ENCODE results near the gene ZNF101. TPM values are rescaled to one million over a fixed set of nuclear protein-coding genes. Genes with fewer than 3 reads are reported as not detected.

Gene ZNF101
- polyA plus RNA-seq, 4 donors: 13.0 to 22.7 (median 15.6) TPM

DNA sequence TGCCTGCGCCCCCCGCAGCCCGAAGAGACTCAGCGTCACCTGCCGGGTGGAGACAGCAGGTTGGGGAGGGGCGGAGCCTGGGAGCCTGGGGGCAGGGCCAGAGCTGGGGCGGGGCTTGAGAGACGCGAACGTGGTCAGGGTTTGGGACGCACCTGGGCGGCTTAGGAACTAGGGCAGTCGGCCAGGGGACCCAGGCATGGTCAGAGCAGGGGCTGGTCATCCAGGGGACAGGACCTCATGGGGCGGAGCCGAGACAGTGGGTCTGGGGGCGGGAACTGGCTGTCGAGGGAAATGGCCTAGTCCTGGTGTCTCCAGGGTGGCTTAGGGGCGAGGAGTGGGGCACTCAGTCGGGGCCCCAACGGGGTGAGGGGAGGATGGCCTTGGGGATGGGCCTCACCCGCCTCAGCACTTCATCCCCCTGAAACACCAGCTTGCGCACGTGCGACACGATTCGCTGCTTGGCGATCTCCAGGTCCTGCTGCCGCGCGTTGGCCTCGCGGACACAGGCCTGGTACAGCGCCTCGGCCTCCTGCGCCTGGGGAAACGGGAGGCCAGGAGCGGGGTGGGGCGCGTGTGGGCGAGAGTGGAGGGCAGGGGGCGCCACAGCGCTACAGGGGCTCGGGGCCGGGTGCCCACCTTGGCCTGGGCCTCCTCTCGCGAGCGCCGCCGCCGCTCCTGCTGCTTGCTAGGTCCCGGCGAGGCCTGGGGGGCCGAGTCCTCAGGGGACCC lies 31.0 kb upstream of the ZNF101 start:
- no peak for DNase-seq (ENCODE audit: low read depth in 4 of 4, low spot score in 2 of 4)

DNA sequence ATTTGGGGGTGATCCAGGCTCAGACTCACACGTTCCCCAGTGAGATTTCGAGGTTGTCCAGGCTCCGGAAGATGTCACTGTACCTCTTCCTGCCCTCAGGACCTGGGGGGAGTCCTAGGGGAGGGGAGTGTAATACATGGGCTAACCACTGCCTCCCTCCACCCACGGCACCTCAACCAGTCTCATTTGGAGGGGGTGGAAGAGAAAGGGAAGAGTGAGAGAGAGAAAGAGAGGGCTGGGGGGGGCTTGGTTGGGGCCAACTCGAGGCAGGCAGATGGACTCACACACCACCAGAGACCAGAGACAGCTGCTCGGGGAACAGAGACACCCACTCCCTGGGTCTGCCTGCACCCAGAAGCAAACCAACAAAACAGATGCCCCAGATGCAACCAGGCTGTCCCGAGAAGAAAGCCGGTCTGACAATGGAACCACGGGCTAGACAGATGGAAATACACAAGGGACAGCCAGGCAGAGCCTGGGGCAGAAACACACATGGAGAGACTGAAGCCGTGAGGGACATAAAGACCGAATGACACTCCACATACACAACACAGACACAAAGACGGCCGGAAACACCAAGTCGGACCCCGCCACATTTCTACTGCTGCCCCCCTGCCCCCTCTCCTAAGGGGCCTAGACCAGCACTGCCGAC lies 26.0 kb upstream of the ZNF101 start:
- no peak for DNase-seq (ENCODE audit: low read depth in 4 of 4, low spot score in 2 of 4)

DNA sequence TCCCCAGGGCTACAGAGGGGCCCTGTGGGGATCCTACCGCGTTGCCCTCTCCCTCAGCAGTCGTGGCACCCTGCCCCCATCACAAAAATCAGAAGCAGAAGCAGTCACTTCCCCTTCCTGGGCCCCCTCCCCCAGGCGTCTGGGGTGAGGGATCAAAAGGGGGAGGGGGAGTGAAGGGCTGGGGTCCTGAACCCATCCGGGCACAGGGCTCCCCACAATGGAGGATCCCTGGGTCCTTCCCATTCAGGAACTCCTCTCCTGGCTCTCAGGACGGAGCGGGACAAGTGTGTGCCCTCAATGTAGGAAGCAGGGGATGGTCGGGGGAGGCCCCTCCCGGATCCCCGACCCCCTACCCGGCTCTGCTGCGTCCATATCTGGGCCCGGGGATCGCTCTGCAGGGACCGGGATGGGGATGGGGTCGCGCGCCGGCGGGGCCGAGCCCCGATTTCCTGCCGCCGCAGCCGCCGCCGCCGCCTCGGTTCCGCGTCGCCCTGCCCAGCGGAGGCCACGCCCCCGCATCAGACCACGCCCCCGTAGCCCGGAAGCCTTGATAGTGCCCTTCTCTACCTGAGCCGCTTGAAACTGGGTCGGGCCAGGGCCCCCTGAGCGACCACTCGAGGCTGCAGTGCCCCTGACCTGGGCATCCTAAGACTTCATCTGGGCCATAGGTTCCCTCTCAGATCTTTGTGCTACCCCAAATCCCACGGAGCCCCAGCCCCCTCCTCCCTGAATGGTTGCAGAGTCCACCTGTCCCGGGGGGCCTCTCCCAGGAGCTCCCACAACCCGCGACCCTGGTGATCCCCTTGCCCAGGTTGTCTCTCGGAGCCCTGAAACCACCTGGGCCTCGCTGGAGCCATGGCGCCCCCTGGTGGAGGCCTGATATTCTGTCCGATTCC lies 25.2 kb upstream of the ZNF101 start, which contains the start of gene GMIP:
GMIP (minus strand) TSS at position 500 of the 896 bp plus-strand sequence; CDS start at position 372, 128 bp downstream.
- DNase-seq (ENCODE audit: low read depth in 4 of 4, low spot score in 2 of 4): no peak

DNA sequence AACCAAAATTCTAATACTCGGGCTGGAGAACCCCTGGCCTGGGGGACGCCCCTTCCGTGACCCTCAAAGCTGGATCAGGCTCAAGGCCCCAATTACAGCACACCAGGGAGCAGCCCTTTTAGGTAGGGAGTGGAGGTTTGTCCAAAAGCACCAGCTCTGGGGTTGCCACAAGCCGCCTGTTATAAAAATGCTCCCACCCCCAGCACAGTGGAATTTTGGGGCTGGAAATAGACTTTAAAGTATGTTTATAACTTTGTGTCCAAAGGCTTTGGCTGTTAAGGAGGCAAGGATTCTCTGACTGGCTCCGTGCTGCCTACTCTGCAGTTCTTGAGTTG lies 24.6 kb upstream of the ZNF101 start:
- DNase-seq (ENCODE audit: low read depth in 4 of 4, low spot score in 2 of 4): no peak

GRCh38 chr19:19645233-19645870 lies 23.3 kb upstream of the ZNF101 start:
- DNase-seq (ENCODE audit: low read depth in 4 of 4, low spot score in 2 of 4): no peak

DNA sequence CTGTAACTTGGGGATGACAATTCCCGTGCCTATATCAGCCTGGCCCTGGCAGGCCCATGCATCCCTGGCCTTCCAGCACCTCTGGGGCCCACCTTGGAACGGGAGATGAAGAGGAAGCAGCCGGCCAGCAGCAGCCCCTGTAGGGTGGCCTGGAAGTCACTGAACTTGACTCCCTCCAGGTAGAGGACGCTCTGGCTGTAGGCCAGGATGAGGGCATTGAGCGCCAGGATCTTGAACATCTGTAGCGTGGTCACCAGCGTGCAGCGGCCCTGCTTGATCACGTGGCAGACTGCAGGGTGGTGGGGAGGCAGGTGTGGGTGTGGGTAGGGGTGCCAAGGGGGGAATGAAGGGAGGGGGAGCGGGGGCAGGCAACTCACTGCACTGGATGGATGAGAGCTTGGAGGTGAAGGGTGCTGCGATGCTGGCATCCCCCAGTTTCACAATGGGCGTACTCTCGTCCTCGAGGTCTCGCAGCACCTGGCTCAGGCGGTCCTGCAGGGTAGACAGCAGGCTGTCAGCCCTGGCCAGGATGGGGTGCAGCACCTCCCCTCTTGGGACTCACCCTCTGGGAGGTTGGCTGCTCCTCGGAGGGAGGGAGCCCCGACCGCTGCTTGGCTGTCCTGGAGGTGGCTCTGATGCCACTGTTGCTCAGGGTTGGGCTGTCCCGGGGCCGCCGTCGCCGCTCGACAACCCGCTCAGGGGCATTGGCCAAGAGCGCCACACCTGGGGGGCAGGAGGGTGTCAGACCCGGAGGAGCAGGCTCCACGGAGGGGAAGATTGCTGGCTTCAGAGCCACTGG lies 21.4 kb upstream of the ZNF101 start:
- DNase-seq (ENCODE audit: low read depth in 4 of 4, low spot score in 2 of 4): no peak

DNA sequence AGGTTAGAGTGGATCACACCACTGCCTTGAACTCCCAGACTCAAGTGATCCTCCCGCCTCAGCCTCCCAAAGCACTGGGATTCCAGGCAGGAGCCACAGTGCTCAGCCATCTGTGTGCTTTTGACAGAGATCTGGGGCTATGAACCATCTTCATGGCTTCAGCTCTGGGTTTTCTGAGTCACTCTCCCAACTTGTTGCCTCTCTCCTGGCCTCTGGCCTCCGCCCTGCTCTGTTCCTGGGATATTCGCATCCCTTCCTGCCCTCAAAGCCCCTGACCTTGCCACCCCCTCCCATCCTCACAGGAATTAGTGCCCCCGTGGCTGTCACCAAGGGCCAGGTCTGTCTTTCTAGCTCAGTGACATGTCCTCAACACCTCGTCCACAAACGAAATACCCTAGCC lies 19.5 kb upstream of the ZNF101 start:
- DNase-seq (ENCODE audit: low read depth in 4 of 4, low spot score in 2 of 4): no peak

DNA sequence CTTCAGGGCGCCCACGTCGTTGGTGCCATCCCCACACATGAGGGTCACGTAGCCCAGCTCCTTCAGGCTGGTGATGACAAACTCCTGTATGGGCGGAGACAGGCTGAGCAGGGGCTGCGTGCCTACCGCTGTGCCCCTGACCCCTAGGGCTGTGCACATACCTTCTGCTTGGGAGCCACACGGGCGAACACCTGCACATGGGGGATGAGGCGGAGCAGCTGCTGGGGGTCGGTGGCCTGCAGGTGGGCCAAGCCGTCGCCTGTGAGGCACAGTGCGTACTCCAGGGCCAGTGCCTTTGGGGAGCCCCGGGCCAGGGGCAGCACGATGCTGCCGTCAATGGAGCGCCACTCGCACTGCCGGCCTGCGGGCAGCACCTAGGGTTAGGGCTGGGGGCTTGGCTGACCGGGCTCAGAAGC lies 19.1 kb upstream of the ZNF101 start:
- no peak for DNase-seq (ENCODE audit: low read depth in 4 of 4, low spot score in 2 of 4)

GRCh38 chr19:19650331-19650730 lies 18.3 kb upstream of the ZNF101 start:
- no peak for DNase-seq (ENCODE audit: low read depth in 4 of 4, low spot score in 2 of 4)

- DNase-seq (ENCODE audit: low read depth in 4 of 4, low spot score in 2 of 4): no peak
These were observed 17.6 kb upstream of the ZNF101 start for GRCh38 chr19:19651076-19651475.

GRCh38 chr19:19652482-19653295 lies 15.9 kb upstream of the ZNF101 start:
- no peak for DNase-seq (ENCODE audit: low read depth in 4 of 4, low spot score in 2 of 4)

DNA sequence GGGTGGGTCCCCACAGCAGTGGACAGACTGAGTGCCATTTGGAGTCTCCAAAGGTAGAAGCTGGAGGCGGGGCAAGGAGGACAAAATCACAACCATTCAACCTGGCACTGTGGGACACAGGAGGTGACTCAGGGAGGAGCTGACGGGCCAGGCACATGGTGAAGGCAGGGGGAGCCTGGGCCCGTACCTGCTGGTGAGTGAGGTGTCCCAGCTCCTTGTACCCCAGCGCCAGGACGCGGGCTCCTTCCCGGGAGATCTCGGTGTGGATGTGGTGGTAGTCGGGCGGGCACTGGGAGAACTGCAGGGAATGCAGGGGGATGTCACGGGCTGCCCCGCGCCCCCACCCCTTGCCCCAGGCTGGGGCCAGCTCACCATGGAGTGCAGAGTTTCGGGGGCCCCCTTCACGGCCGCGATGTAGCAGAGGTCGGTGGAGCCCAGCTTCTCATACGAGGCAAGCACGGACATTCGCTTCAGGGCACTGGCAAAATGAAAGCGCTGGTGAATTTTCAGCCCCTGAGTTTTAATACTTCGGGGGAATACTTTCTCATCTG lies 15.0 kb upstream of the ZNF101 start:
- no peak for DNase-seq (ENCODE audit: low read depth in 4 of 4, low spot score in 2 of 4)

- DNase-seq (ENCODE audit: low read depth in 4 of 4, low spot score in 2 of 4): no peak
These were observed 14.2 kb upstream of the ZNF101 start for GRCh38 chr19:19654441-19654840.

DNA sequence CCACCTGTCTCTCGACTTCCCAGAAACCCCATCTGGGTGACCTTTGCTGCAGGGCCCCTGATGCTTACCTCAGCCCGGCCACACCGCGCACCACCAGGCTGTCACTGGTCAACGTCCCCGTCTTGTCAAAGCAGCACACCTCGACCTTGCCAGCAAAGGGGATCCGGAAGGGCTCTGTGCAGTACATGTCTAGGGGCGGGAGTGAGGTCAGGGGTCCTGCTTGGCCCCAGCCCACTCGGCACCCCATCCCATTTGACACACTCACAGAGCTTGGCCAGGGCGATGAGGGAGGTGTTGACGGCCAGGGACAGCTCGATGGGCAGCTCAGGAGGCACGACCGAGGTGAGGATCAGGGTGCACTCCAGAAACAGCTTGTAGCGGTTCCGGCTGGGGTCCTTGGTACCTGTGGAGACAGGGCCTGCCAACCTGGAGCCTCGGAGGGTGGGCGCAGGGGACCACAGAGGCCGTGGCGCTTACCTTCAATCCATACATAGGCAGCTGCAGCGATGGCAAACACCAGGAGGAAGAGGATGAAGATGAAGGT lies 13.5 kb upstream of the ZNF101 start:
- no peak for DNase-seq (ENCODE audit: low read depth in 4 of 4, low spot score in 2 of 4)

GRCh38 chr19:19655641-19656343 lies 12.8 kb upstream of the ZNF101 start:
- DNase-seq (ENCODE audit: low read depth in 4 of 4, low spot score in 2 of 4): no peak

DNA sequence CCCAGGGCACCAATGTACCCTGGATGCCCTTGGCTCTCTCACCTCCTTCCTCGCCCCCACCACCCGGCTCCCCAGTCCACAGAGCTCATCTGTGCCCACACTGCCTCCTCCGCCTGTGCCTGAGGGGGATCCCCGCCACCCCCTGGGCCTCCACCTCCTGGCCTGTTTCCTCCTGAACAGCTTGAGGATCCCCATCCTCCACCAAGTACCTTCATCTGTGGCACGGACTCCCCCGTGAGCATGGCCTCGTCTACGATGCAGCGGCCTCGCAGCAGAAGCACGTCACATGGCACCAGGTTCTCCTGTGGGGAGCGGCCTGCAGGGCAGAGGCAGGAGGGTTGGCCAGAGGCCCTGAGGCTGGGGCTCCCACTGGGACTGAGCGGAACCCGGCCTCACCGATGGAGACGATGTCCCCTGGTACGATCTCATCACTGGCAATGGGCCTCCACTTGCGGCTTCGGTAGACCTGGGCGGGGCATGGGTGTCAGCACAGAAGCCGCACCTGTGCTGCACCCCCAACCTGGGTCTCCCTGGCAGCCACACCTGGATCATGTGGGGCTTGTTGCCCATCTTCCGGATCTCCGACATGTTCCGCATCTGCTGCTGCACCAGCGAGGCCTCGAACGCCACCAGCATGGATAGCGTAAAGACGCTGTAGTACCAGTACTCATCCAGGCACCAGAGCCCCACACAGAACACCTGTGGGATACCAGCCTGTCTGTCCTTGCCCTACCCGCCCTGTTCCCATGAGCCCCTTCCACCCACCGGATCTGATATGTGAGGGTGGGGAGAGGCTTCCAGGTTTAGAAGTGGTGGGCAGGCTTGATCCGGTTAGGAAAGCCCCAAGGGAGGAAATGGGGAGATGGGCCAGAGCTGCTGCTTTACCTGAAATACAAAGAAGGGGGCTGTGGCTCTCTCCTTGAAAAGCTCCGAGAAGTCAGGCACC lies 11.9 kb upstream of the ZNF101 start:
- DNase-seq (ENCODE audit: low read depth in 4 of 4, low spot score in 2 of 4): no peak

DNA sequence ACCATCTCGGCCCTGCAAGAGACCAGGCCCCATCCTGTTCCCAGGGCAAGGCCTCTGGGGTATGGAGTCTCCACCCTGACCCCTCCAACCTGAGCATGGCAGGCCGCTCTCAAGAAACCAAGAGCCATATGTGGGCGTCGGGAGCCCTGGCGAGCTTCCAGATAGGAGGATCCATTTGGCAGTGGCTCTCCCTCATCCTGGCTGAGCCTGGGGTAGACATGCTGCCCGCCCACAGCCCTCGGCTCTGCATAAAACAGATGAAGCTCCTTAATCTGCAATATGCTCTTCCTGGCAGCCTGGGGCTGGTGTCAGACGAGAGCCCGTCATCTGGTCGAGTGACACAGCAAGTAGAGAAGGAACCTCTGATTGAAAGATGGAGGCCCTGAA lies 11.2 kb upstream of the ZNF101 start:
- no peak for DNase-seq (ENCODE audit: low read depth in 4 of 4, low spot score in 2 of 4)

Measured in left renal cortex interstitium (tissue), 4 donors.